GM12874 (cell line): ENCODE results near the gene BTN2A1.

Source experiments
- CTCF ChIP-seq: IDR thresholded peaks from 2 replicates; pipeline ENCODE4 v1.5.1; 2011; ENCODE audit warnings: low read depth, mild to moderate bottlenecking, control low read depth, low read length, moderate library complexity; ENCODE audit not compliant: insufficient read depth

Gene BTN2A1

GRCh38 chr6:26439151-26440125 is 18.3 kb upstream of the BTN2A1 start:
- no peak for TF ChIP-seq CTCF

- no peak for TF ChIP-seq CTCF
These were observed 16.8 kb upstream of the BTN2A1 start for GRCh38 chr6:26440977-26441358.

DNA sequence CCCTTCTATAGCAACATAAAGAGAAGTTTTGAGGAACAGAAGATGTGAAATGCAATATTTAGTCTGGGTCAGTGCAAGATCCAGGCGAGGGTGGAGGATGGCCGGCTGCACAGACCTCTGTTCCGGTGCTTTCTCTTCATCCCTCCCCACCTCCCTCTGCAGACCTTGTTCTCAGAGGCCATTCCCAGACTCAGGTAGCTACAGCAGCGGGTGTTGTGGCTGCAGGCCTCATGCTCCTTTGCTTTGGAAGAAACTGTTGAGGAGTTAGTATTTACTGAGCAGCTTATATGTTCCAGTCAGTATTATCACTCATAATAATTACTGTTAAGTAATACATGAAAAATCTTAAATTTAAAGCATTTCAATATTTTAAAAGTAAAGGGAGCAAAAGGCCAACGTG is 15.8 kb upstream of the BTN2A1 start:
- TF ChIP-seq CTCF = no peak

DNA sequence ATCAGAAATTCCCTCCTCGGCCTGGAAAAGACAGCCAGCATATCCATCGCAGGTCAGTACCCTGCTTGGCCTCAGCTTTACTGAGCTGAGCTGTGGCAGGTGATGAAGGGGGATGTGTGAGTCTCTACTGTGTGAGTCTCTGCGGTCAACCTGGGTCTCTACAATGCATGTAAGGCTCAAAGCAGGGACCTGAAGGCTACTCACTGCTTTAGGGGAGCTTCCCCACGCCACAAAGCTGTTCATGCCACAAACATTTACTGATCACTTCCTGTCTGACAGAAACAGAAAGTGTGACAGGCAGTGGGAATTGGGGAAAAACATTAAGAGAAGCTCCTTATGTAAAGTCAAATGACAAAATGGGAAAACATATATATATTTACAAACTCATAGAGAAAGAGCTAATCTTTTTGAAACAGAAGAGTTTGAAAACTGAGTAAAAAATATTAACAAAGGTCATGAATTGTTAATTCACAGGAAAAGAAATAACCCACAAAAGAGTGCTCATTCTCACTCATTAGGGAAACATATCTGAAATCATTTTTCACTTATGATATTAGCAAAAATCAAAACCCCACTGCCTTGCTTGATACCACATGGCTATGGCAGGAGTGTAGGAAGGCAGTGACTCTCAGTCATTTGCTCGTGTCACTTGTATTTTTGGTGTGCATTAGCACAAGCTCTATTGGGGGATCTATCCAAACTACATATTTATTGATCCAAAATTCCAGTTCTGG is 11.7 kb upstream of the BTN2A1 start:
- no peak for TF ChIP-seq CTCF

DNA sequence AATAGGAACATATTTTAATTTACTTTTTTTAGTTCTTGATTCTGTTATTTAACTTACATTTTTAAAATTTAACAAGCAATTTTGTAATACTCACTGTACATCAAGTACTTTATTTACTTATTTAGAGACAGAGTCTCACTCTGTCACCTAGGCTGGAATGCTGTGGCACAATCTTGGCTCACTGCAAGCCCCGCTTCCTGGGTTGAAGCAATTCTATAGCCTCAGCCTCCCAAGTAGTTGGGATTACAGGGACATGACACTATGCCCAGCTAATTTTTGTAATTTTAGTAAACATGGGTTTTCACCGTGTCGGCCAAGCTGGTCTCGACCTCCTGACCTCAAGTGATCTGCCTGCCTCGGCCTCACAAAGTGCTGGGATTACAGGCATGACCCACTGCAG is 10.5 kb upstream of the BTN2A1 start:
- no peak for TF ChIP-seq CTCF

- no peak for TF ChIP-seq CTCF
These were observed 7.5 kb upstream of the BTN2A1 start for GRCh38 chr6:26450240-26450639.

GRCh38 chr6:26452631-26453235 is 5.0 kb upstream of the BTN2A1 start:
- no peak for TF ChIP-seq CTCF
